C4-2B (cell line): ENCODE data around the gene CHD3.

ENCODE experiments used
- ZFX ChIP-seq: fragments of 450-650 bp; IDR thresholded peaks from 2 replicates; pipeline ENCODE4 v1.6.1; 2017
- TF ChIP-seq, protein P1 (sequence below): fragments of 450-650 bp; conservative IDR thresholded peaks from 2 replicates; pipeline ENCODE4 v1.5.1; 2017; ENCODE audit warnings: mild to moderate bottlenecking

DNA sequence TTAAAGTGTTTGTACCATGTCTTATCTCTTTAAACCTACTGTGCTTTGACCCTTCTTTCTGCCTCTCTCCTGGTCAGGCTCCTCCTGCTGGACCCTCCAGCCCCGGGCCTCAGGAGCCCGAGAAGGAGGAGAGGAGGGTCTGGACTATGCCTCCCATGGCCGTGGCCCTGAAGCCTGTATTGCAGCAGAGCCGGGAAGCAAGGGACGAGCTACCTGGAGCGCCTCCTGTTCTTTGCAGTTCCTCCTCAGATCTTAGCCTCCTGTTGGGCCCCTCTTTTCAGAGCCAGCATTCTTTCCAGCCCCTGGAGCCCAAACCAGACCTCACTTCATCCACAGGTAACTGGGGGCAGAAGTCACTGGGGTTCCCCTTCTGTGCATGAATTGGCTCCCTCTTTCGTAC, 57.1 kb downstream of the CHD3 start:
- TF ChIP-seq, protein P1, sequence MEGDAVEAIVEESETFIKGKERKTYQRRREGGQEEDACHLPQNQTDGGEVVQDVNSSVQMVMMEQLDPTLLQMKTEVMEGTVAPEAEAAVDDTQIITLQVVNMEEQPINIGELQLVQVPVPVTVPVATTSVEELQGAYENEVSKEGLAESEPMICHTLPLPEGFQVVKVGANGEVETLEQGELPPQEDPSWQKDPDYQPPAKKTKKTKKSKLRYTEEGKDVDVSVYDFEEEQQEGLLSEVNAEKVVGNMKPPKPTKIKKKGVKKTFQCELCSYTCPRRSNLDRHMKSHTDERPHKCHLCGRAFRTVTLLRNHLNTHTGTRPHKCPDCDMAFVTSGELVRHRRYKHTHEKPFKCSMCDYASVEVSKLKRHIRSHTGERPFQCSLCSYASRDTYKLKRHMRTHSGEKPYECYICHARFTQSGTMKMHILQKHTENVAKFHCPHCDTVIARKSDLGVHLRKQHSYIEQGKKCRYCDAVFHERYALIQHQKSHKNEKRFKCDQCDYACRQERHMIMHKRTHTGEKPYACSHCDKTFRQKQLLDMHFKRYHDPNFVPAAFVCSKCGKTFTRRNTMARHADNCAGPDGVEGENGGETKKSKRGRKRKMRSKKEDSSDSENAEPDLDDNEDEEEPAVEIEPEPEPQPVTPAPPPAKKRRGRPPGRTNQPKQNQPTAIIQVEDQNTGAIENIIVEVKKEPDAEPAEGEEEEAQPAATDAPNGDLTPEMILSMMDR: no peak
- TF ChIP-seq ZFX: no peak
